ENCODE results near the gene FA2H. TPM values are rescaled to one million over a fixed set of nuclear protein-coding genes. Genes with fewer than 3 reads are reported as not detected.

The FA2H gene
- total and polyA plus RNA-seq, 2 of the 13 experiments (the other 11 are each of a cell fraction or from before 2014, with no cell fraction given) = 0.20 TPM; not detected in 1

GRCh38 chr16:74727903-74728302 is 46.7 kb downstream of the FA2H start:
- DNase-seq (ENCODE audit: low spot score) = no peak
- TF ChIP-seq ATF1 (CRISPR knock-in tag; IDR thresholded peaks at IDR 0.05) = no peak
- TF ChIP-seq HMG20A (CRISPR knock-in tag; IDR thresholded peaks at IDR 0.05; ENCODE audit: borderline replicate concordance) = no peak
- TF ChIP-seq ZNF678 (CRISPR knock-in tag; IDR thresholded peaks at IDR 0.05) = no peak
- no peak for TF ChIP-seq GPN1 (CRISPR knock-in tag; IDR thresholded peaks at IDR 0.05; ENCODE audit: borderline replicate concordance)
- no peak for TF ChIP-seq REXO4 (CRISPR knock-in tag; IDR thresholded peaks at IDR 0.05; ENCODE audit: borderline replicate concordance)
- TF ChIP-seq TCF7L2 (IDR thresholded peaks at IDR 0.05; ENCODE audit: low read depth, low read length) = no peak
- TF ChIP-seq TFE3 (CRISPR knock-in tag; IDR thresholded peaks at IDR 0.05) = no peak
- no peak for TF ChIP-seq SKI (IDR thresholded peaks at IDR 0.05; ENCODE audit: partially characterized antibody)
- no peak for TF ChIP-seq ATF3 (CRISPR knock-in tag; IDR thresholded peaks at IDR 0.05)
- TF ChIP-seq, protein P1, sequence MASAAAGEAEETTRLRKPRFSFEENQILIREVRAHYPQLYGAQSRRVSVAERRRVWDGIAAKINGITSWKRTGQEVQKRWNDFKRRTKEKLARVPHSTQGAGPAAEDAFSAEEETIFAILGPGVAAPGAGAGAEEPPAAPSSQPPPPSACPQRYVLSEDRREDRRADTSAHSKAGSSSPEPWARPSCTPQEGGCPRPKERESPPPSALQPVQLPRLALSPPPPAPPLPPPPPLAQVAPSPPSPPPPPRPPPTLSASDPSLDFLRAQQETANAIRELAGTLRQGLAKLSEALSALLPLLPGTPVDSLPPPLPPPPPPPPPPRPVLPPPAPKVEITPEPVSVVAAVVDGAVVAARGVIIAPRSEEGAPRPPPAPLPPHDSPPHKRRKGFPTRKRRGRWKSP (CRISPR knock-in tag; IDR thresholded peaks at IDR 0.05) = no peak
- FAIRE-seq = no peak
- Histone ChIP-seq H3K27ac (ENCODE audit: extremely low read length, insufficient read depth, low read length) (no peak overlapping the region), H3K27me3 (ENCODE audit: control insufficient read depth in 1 of 2, insufficient read depth in 2 of 2, low read length in 2 of 2) (peaks cover 0 to 22% of the 10 kb centered on the region in 2 experiments; a peak in 3 of 5 replicates), H2AFZ (ENCODE audit: low read length) (no peak overlapping the region), H3K4me3 (replicated peaks in 1 of 3; ENCODE audit: insufficient read depth in 1 of 3, low read depth in 2 of 3, low read length in 3 of 3) (no peak overlapping the region), H3K9me3 (ENCODE audit: low read length) (peaks cover 8% of the 10 kb centered on the region), H3K4me2 (ENCODE audit: low read depth, low read length) (no peak overlapping the region), H3K9ac (ENCODE audit: insufficient read depth, low read depth, low read length) (no peak overlapping the region), H3K79me2 (ENCODE audit: insufficient read depth, low read length) (no peaks in the 10 kb centered on the region), H4K20me1 (ENCODE audit: insufficient read depth, low read length) (no peaks in the 10 kb centered on the region), H3K36me3 (replicated peaks in 1 of 2; ENCODE audit: control insufficient read depth in 1 of 2, insufficient read depth in 2 of 2, low read length in 2 of 2) (no peaks in the 10 kb centered on the region), H3K4me1 (ENCODE audit: insufficient read depth, low read length) (peaks cover 40% of the 10 kb centered on the region)
- intact Hi-C loops (cut with micrococcal nuclease; ENCODE audit: unreplicated experiment) = no loop called here
- BruUV-seq (replicated peaks) = no TSS peak
- WGBS (ENCODE audit: low lambda C conversion rate) = 71% methylated on average over 4 of the region's 4 CpGs
- ChIA-PET POLR2A (no interaction called here), CTCF (ENCODE audit: low intra/inter-chr PET ratio, low total read pairs) (interaction anchor here (3.1 kb wide), 1 partner anchor 18 kb away, joined by 23 read pairs; no protein-coding TSS in a partner anchor)
- ATAC-seq = no peak
- in situ Hi-C loops (cut with HindIII; ENCODE audit: extremely low pct_ligation_motif_present, low pct_unique_long_range_greater_than_20kb) = no loop called here
